Calu3 (cell line): ENCODE measurements around the gene CFAP77. TPM values are rescaled to one million over a fixed set of nuclear protein-coding genes. Genes with fewer than 3 reads are reported as not detected.

Experiments used
- BruUV-seq: library from RNA; stranded (reverse); fragments of 400-500 nt; replicated peaks from 2 replicates; lab custom pipeline; 2021; lab: Mats Ljungman, UMichigan
- CTCF ChIA-PET: fragments of 300-600 bp; sonication (Branson Sonifier 250); formaldehyde crosslinking; loops from one replicate; lab custom pipeline; 2022; ENCODE audit warnings: antibody characterized with exemption; lab: Charles Lee
- DNase-seq: peaks from one replicate; pipeline ENCODE4 v3.0.0; 2022
- H3K27ac Mint-ChIP-seq: one replicate; pipeline ENCODE4 v1.8.0; 2022; ENCODE audit warnings: mixed read lengths; ENCODE audit not compliant: unreplicated experiment
- H3K27me3 Mint-ChIP-seq: one replicate; pipeline ENCODE4 v1.8.0; 2022; ENCODE audit warnings: mixed read lengths; ENCODE audit not compliant: unreplicated experiment
- H3K36me3 Mint-ChIP-seq: one replicate; pipeline ENCODE4 v1.8.0; 2022; ENCODE audit warnings: mild to moderate bottlenecking, moderate library complexity, mixed read lengths; ENCODE audit not compliant: insufficient read depth, unreplicated experiment
- H3K4me1 Mint-ChIP-seq: one replicate; pipeline ENCODE4 v1.8.0; 2022; ENCODE audit warnings: mild to moderate bottlenecking, low read depth, mixed read lengths; ENCODE audit not compliant: unreplicated experiment
- H3K4me3 Mint-ChIP-seq: one replicate; pipeline ENCODE4 v1.8.0; 2022; ENCODE audit warnings: mild to moderate bottlenecking, low read depth, moderate library complexity, mixed read lengths; ENCODE audit not compliant: unreplicated experiment
- H3K9me3 Mint-ChIP-seq: one replicate; pipeline ENCODE4 v1.8.0; 2022; ENCODE audit warnings: low read depth, mixed read lengths; ENCODE audit not compliant: unreplicated experiment
- CTCF ChIP-seq: fragments of 200-600 bp; IDR thresholded peaks from one replicate; pipeline ENCODE4 v1.8.0; 2022; ENCODE audit warnings: antibody characterized with exemption; ENCODE audit not compliant: unreplicated experiment
- intact Hi-C: fragments of 100-400 bp; cut with micrococcal nuclease; formaldehyde crosslinking; loops from one replicate; pipeline ENCODE4 v1.10.0; 2022; ENCODE audit not compliant: unreplicated experiment
- total RNA-seq: library from RNA; stranded (reverse); gene quantifications from 2 replicates; pipeline ENCODE4 v1.2.3, GENCODE V29; 2022

CFAP77 gene
- total RNA-seq, 1 experiment from 2014 or later = not detected

- intact Hi-C loops = no loop called here
- TF ChIP-seq CTCF = no peak
- CTCF ChIA-PET = no interaction called here
- Mint-ChIP-seq H3K4me3 (no peak overlapping the region), H3K9me3 (no peaks in the 10 kb centered on the region), H3K27ac (no peak overlapping the region), H3K27me3 (peaks cover 24% of the 10 kb centered on the region), H3K36me3 (no peaks in the 10 kb centered on the region), H3K4me1 (no peaks in the 10 kb centered on the region)
- BruUV-seq = no TSS peak
- DNase-seq = no peak
Observed at GRCh38 chr9:132441404-132441803, 31.4 kb downstream of the CFAP77 start.

GRCh38 chr9:132443951-132444607 is 34.1 kb downstream of the CFAP77 start:
- intact Hi-C loops = no loop called here
- Mint-ChIP-seq H3K9me3 (no peaks in the 10 kb centered on the region), H3K27ac (no peak overlapping the region), H3K27me3 (peaks cover 28% of the 10 kb centered on the region), H3K36me3 (no peaks in the 10 kb centered on the region), H3K4me3 (no peak overlapping the region), H3K4me1 (no peaks in the 10 kb centered on the region)
- DNase-seq = no peak
- BruUV-seq = no TSS peak
- CTCF ChIA-PET = no interaction called here
- no peak for TF ChIP-seq CTCF

- Mint-ChIP-seq H3K9me3 (no peaks in the 10 kb centered on the region), H3K4me3 (no peak overlapping the region), H3K27ac (no peak overlapping the region), H3K4me1 (no peaks in the 10 kb centered on the region), H3K36me3 (no peaks in the 10 kb centered on the region), H3K27me3 (peaks cover 45% of the 10 kb centered on the region)
- no TSS peak for BruUV-seq
- CTCF ChIA-PET = no interaction called here
- no peak for DNase-seq
- TF ChIP-seq CTCF = no peak
- intact Hi-C loops = no loop called here
Observed at GRCh38 chr9:132446887-132447286, 36.9 kb downstream of the CFAP77 start.

- no peaks in the 10 kb centered on the region for H3K36me3 Mint-ChIP-seq
- H3K4me1 Mint-ChIP-seq = no peaks in the 10 kb centered on the region
- intact Hi-C loops = no loop called here
- BruUV-seq = no TSS peak
- H3K27me3 Mint-ChIP-seq = peaks cover 50% of the 10 kb centered on the region
- no peak overlapping the region for H3K4me3 Mint-ChIP-seq
- no peak for DNase-seq
- TF ChIP-seq CTCF = no peak
- no peaks in the 10 kb centered on the region for H3K9me3 Mint-ChIP-seq
- no peak overlapping the region for H3K27ac Mint-ChIP-seq
- CTCF ChIA-PET = interaction anchor here (0.5 kb wide), 1 partner anchor 14 kb away, joined by 3 read pairs; no protein-coding TSS in a partner anchor
Observed at GRCh38 chr9:132447346-132447745, 37.3 kb downstream of the CFAP77 start.
